Measurements from ENCODE around the gene ZNF91.
"Not testable (repeated sequence)": the region's sequence is repeated elsewhere in the genome, so short reads cannot be mapped to it uniquely, and the experiment has no call there.

Gene ZNF91

GRCh38 chr19:23395722-23396117 is 449 bp upstream of the ZNF91 start:
- DNase-seq (ENCODE audit: low read depth in 2 of 2) = not testable (repeated sequence)

DNA sequence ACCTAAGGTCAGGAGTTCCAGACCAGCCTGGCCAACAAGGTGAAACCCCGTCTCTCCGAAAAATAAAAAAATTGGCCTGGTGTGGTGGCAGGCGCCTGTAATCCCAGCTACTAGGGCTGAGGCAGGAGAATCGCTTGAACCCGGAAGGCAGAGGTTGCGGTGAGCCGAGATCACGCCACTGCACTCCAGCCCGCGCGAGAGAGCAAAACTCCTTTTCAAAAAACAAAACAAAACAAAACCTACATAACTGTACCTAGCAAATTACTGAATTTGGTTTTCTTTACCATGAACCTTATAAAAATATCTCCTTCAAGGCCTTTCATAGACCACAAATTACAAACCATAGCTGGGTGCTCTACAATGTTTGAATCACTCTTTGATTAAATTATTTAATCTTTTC is 760 bp downstream of the ZNF91 start:
- peak in 1 of 2 donors; percentile 12 for DNase-seq (ENCODE audit: low read depth in 2 of 2)

DNA sequence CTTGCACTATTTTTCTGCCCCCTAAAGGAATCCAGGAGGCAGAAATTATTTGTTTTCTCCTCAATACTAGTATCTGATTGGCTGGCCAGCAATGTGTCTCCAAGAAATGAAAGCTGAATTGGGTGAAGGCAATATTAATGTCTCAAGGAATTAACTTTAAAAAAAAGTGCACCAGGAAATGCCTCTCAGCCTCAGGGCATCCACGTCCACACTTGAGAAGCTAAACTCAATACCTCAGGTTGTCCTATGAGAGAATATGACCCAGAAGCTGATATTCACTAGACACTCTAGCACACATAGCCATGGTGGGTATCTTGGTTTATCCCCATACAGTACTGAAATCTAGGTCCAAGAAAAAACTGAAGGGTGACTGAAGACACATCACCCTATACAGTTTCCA is 2.1 kb downstream of the ZNF91 start:
- no peak for DNase-seq (ENCODE audit: low read depth in 2 of 2)

DNA sequence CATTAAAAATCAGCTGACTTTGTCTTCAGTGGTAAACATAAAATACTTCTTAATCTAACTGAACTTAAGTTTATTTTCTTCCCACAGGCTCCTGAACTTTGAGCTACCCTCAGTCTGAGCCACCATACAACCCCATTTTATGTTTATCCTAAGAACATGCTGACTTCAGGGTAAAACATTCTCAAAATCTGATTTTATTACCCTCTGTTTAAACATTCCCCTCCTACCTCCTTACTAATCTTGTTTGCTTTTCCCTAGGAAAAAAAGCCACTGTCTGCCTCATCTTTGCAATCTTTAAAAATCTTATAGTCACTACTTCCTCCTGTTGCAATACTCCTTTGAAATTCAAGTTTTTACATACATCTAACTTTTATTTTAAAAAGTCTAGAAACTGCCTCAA is 4.0 kb downstream of the ZNF91 start:
- DNase-seq (ENCODE audit: low read depth in 2 of 2) = no peak

DNA sequence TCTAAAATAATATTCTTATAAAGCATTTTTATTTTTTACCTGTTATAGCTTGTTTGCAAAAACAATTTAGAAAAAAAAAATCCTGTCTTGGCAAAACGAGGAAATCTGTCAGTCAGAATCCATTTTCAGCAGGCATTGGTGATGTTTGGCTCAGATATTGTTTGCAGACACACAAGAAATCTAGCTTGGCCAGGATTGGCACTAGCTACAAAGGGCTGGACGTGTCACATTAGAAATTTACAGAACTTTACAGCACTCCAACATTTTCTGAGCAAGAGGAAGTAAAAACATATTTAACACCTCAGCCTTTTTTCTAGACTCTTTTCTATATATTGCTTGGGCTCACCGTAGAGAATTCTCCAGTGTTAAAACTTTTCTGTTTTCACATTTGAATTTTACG is 9.9 kb downstream of the ZNF91 start:
- no peak for DNase-seq (ENCODE audit: low read depth in 2 of 2)

- DNase-seq (ENCODE audit: low read depth in 2 of 2) = no peak
Observed at GRCh38 chr19:23384858-23385257, 10.4 kb downstream of the ZNF91 start.

DNA sequence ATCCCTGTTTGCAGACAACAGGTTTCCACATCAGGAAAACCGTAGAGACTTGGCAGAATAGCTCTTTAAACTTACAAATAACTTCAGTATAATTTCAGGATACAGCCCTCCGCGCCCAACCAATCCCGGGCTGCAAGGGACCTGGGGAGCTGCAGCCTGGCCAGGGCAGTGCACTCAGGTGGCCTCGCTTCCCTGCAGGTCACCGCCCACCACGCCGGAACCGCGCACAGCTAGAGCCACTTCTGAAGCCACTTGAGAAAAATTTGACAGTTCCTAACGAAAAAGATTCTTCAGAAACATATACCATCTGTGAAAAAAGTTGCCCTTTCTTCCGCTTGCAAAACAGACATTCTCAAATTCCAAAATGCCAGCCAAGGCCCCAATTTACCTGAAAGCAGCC is 11.1 kb downstream of the ZNF91 start:
- DNase-seq (ENCODE audit: low read depth in 2 of 2) = no peak

GRCh38 chr19:23382955-23383354 is 12.3 kb downstream of the ZNF91 start:
- DNase-seq (ENCODE audit: low read depth in 2 of 2) = no peak

DNA sequence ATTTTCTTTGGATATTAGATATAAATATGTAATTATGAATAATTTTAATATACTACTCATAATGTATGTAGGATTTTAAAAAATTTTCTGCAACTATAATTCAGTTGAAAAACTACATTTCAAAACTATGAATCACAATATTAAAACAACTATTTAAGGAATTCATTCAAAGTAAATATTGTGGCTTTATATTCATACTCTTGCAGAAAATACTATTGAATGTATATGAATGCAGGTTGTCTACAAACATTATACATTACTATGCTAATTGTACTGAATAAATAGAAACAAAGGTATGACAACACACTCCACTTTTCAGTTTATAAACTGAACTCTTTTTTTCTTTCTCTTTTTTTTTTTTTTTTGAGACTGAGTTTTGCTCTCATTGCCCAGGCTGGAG is 14.2 kb downstream of the ZNF91 start:
- no peak for DNase-seq (ENCODE audit: low read depth in 2 of 2)

- DNase-seq (ENCODE audit: low read depth in 2 of 2) = not testable (repeated sequence)
Observed at GRCh38 chr19:23379671-23380070, 15.6 kb downstream of the ZNF91 start.

GRCh38 chr19:23378948-23379347 is 16.3 kb downstream of the ZNF91 start:
- no peak for DNase-seq (ENCODE audit: low read depth in 2 of 2)

DNA sequence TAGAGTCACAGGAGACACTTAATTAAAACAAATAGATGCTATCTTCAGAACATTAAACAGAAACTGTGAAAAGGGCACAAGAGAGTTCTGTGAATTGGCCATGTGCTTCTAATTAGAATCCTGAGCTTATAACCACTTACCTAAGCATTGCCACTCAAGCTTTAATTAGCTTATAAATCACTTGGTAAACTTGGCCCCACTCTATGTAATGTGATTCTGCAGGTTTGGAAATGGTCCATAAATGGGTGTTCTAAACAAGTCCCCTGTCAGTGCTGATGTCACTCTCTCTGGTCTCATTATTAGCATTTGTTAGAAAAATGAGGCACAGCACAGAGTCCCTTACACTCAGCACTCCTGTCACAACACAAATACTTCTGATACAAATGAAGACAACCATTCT is 18.0 kb downstream of the ZNF91 start:
- no peak for DNase-seq (ENCODE audit: low read depth in 2 of 2)

- DNase-seq (ENCODE audit: low read depth in 2 of 2) = no peak
Observed at GRCh38 chr19:23366437-23366836, 28.8 kb downstream of the ZNF91 start.

GRCh38 chr19:23366031-23366430 is 29.2 kb downstream of the ZNF91 start:
- not testable (repeated sequence) for DNase-seq (ENCODE audit: low read depth in 2 of 2)

DNA sequence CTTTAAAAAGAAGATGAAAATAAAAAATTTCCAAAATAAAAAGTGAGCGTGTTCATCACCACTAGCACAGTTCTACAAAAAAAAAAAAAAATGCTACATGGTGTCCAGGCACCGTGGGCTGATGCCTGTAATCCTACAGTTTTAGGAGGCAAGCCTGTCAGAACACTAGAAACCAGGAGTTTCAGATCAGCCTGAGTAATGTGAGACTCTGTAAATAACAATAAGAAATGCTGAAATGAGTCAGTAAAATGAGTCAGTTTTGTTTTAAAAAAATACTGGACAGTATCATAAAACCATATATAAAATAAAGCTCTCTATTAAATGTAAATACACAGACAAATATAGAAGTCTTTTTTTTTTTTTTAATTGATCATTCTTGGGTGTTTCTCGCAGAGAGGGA is 30.0 kb downstream of the ZNF91 start:
- DNase-seq (ENCODE audit: low read depth in 2 of 2) = no peak

DNA sequence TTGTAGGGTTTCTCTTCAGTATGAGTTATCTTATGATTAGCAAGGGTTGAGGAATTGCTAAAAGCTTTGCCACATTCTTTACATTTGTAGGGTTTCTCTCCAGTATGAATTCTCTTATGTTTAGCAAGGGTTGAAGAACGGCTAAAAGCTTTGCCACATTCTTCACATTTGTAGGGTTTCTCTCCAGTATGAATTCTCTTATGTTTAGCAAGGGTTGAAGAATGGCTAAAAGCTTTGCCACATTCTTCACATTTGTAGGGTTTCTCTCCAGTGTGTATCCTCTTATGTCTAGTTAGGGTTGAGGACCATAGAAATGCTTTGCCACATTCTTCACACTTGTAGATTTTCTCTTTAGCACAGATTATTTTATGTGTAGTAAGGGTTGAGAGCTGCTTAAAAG is 33.4 kb downstream of the ZNF91 start:
- not testable (repeated sequence) for DNase-seq (ENCODE audit: low read depth in 2 of 2)

GRCh38 chr19:23351806-23352205 is 43.5 kb downstream of the ZNF91 start:
- DNase-seq (ENCODE audit: low read depth in 2 of 2) = no peak

DNA sequence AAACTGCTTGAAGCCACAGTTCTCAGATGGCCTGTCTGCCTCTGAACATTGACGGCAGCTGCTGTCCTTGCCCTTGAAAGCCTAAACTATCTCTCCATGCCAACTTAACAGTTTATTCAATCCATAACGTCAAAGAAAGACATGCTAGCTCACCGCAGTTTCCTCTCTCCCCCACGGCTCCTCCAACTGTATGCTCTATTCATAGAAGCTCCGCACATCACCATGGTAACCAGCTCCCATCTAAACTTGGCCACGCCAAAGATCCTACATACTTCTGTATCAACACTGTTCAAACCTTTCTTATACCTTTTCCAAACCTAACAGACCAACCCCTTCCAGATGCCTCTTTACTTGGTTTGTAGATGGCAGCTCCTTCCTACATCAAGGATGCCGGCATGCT is 48.6 kb downstream of the ZNF91 start:
- DNase-seq (ENCODE audit: low read depth in 2 of 2) = no peak

GRCh38 chr19:23345838-23346237 is 49.4 kb downstream of the ZNF91 start:
- DNase-seq (ENCODE audit: low read depth in 2 of 2) = no peak

- no peak for DNase-seq (ENCODE audit: low read depth in 2 of 2)
Observed at GRCh38 chr19:23343434-23344010, 51.7 kb downstream of the ZNF91 start.

- no peak for DNase-seq (ENCODE audit: low read depth in 2 of 2)
Observed at GRCh38 chr19:23328211-23328610, 67.1 kb downstream of the ZNF91 start.

DNA sequence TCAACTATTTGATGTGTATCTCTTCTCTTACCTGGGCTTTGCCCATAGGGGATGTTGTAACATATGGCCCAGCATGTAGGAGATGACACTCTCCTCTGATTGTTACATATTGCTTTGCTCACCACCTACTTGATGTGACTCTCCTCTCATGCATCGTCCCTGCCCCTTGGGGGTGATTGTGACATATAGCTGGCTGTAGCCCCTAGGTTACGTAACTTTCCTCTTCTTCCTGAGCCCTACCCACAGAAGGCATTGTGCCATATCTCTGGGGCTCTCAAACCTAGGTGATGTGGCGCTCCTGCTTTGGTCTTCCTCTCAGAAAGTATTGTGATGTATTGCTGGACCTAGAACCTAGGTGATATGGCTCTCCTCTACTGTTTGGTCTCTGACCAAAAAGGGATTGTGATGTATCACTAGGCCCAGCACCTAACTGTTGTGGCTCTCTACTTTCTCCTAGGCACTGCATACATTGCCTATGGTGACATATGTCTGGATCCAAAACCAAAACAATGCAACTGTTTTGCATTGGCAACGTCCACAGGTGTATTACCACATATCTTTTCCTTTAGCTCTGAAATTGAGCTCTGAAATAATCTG is 73.2 kb downstream of the ZNF91 start:
- DNase-seq (ENCODE audit: low read depth in 2 of 2) = no peak

DNA sequence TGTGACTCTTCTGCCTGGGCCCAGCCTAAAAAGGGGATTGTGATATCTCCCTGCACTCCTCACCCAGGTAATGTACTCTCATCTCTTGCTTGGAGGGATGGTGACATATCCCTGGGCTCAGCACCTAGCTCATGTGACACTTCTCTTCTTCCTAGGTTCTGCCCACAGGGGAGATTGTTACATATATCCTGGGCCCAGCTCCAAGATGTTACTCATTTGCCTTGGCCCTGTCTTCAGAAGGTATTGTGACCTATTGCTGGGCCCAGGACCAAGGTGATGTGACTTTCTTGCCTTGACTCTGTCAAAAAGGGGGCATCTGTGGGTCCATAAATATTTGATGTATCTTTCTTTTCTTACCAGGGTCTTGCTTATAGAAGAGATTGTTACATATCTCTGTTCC is 73.9 kb downstream of the ZNF91 start:
- DNase-seq (ENCODE audit: low read depth in 2 of 2) = not testable (repeated sequence)

DNA sequence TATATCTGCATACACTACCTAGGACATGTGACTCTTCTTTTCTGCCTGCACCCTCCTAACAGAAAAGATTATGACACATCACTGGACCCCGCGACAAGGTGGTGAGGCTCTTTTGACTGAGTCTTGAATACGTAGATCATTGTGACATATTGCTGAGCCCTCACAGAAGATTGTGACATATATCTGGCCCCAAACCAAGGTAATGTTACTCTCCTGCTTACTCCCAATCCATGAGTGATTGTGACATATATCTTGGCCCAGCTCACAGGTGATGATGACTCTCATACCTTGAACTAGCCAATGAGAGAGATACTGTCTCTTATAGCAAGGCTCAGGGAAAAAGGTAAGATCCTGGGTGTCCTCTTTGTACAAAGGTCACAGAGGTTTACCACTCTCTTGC is 75.7 kb downstream of the ZNF91 start:
- not testable (repeated sequence) for DNase-seq (ENCODE audit: low read depth in 2 of 2)
